ENCODE measurements around the gene MEIS2.

The MEIS2 gene

GRCh38 chr15:37108381-37109167 is 8.2 kb upstream of the MEIS2 start:
- no peak overlapping the region for H3K4me3 ChIP-seq (replicated peaks; ENCODE audit: insufficient read depth, low read length)
- peaks cover 84% of the 10 kb centered on the region for H3K27me3 ChIP-seq (ENCODE audit: insufficient read depth, poor library complexity, severe bottlenecking)
- H3K27ac ChIP-seq (replicated peaks) = no peak overlapping the region
- DNase-seq (ENCODE audit: low read depth in 1 of 2, low spot score in 1 of 2) = no peak
- TF ChIP-seq REST (IDR thresholded peaks at IDR 0.05; ENCODE audit: insufficient replicate concordance, low read depth) = no peak
- TF ChIP-seq CTCF (IDR thresholded peaks at IDR 0.05; ENCODE audit: insufficient read depth, low read length) = no peak
- no peak for TF ChIP-seq POLR2AphosphoS5 (IDR thresholded peaks at IDR 0.05; ENCODE audit: low read depth)
- TF ChIP-seq SPI1 (IDR thresholded peaks at IDR 0.05; ENCODE audit: borderline replicate concordance, low read depth) = no peak
- no peak for TF ChIP-seq GABPA (IDR thresholded peaks at IDR 0.05; ENCODE audit: low read depth)

GRCh38 chr15:37107744-37108380 is 7.5 kb upstream of the MEIS2 start:
- Histone ChIP-seq H3K4me3 (replicated peaks; ENCODE audit: insufficient read depth, low read length) (no peak overlapping the region), H3K27ac (replicated peaks) (no peak overlapping the region), H3K27me3 (ENCODE audit: insufficient read depth, poor library complexity, severe bottlenecking) (peaks cover 88% of the 10 kb centered on the region)
- DNase-seq (ENCODE audit: low read depth in 1 of 2, low spot score in 1 of 2) = no peak
- no peak for TF ChIP-seq GABPA (IDR thresholded peaks at IDR 0.05; ENCODE audit: low read depth)
- TF ChIP-seq REST (IDR thresholded peaks at IDR 0.05; ENCODE audit: insufficient replicate concordance, low read depth) = no peak
- no peak for TF ChIP-seq SPI1 (IDR thresholded peaks at IDR 0.05; ENCODE audit: borderline replicate concordance, low read depth)
- TF ChIP-seq POLR2AphosphoS5 (IDR thresholded peaks at IDR 0.05; ENCODE audit: low read depth) = no peak
- no peak for TF ChIP-seq CTCF (IDR thresholded peaks at IDR 0.05; ENCODE audit: insufficient read depth, low read length)

GRCh38 chr15:37107071-37107743 is 6.9 kb upstream of the MEIS2 start:
- Histone ChIP-seq H3K4me3 (replicated peaks; ENCODE audit: insufficient read depth, low read length) (no peak overlapping the region), H3K27ac (replicated peaks) (no peak overlapping the region), H3K27me3 (ENCODE audit: insufficient read depth, poor library complexity, severe bottlenecking) (peaks cover 90% of the 10 kb centered on the region)
- no peak for DNase-seq (ENCODE audit: low read depth in 1 of 2, low spot score in 1 of 2)
- no peak for TF ChIP-seq SPI1 (IDR thresholded peaks at IDR 0.05; ENCODE audit: borderline replicate concordance, low read depth)
- no peak for TF ChIP-seq REST (IDR thresholded peaks at IDR 0.05; ENCODE audit: insufficient replicate concordance, low read depth)
- no peak for TF ChIP-seq POLR2AphosphoS5 (IDR thresholded peaks at IDR 0.05; ENCODE audit: low read depth)
- TF ChIP-seq CTCF (IDR thresholded peaks at IDR 0.05; ENCODE audit: insufficient read depth, low read length) = no peak
- no peak for TF ChIP-seq GABPA (IDR thresholded peaks at IDR 0.05; ENCODE audit: low read depth)
